Common myeloid progenitor, CD34-positive (primary cell): ENCODE results near the gene SCN9A.
"Not testable (repeated sequence)": the region's sequence is repeated elsewhere in the genome, so short reads cannot be mapped to it uniquely, and the experiment has no call there.

ENCODE experiments used
- CTCF ChIA-PET: fragments of 350-600 bp; sonication (Branson Sonifier 250); formaldehyde crosslinking; loops from one replicate; lab custom pipeline; 2021; ENCODE audit warnings: antibody characterized with exemption; lab: Charles Lee
- POLR2A ChIA-PET: fragments of 350-600 bp; sonication (Branson Sonifier 250); formaldehyde crosslinking; loops from one replicate; lab custom pipeline; 2021; ENCODE audit warnings: antibody characterized with exemption; lab: Charles Lee
- DNase-seq, 3 donors: peaks; one replicate each; pipeline versions ENCODE4 v3.0.0 to v3.0.0-alpha.2; 2013
- H3K27ac ChIP-seq, 2 experiments: 1 replicate in 1 of 2; 2 replicates in 1 of 2; pipeline ENCODE4 v1.7.0; 2013; ENCODE audit warnings: inconsistent platforms in 2 of 2, low read length in 2 of 2, mild to moderate bottlenecking in 2 of 2, low read depth in 1 of 2, moderate library complexity in 1 of 2; ENCODE audit not compliant: severe bottlenecking in 2 of 2, insufficient read depth in 1 of 2, poor library complexity in 1 of 2
- H3K27me3 ChIP-seq, 5 experiments: replicated peaks in 2 of 5; 1 replicate in 3 of 5; 2 replicates in 2 of 5; pipeline versions ENCODE4 v1.6.1 to v1.7.0; 2013; ENCODE audit warnings: low read length in 4 of 5, mild to moderate bottlenecking in 2 of 5, moderate library complexity in 2 of 5, inconsistent platforms in 1 of 5; ENCODE audit not compliant: insufficient read depth in 5 of 5, control insufficient read depth in 4 of 5
- H3K36me3 ChIP-seq, 4 experiments: 1 replicate in 2 of 4; 2 replicates in 2 of 4; pipeline versions ENCODE4 v1.6.1 to v1.7.0; 2013; ENCODE audit warnings: low read length in 3 of 4, control low read depth in 1 of 4, mild to moderate bottlenecking in 1 of 4; ENCODE audit not compliant: control insufficient read depth in 4 of 4, insufficient read depth in 4 of 4
- H3K4me1 ChIP-seq, 4 experiments: 1 replicate in 3 of 4; 2 replicates in 1 of 4; pipeline versions ENCODE4 v1.6.1 to v1.7.1; 2013; ENCODE audit warnings: low read length in 3 of 4, mild to moderate bottlenecking in 3 of 4, control low read depth in 1 of 4, inconsistent platforms in 1 of 4, moderate library complexity in 1 of 4; ENCODE audit not compliant: control insufficient read depth in 4 of 4, insufficient read depth in 4 of 4; ENCODE audit errors: control extremely low read depth in 1 of 4
- H3K4me3 ChIP-seq, 7 experiments: 1 replicate in 4 of 7; 2 replicates in 3 of 7; pipeline versions ENCODE4 v1.5.1 to v1.7.0; 2013; ENCODE audit warnings: mild to moderate bottlenecking in 7 of 7, low read length in 6 of 7, moderate library complexity in 6 of 7, inconsistent platforms in 2 of 7, low read depth in 2 of 7, control low read depth in 1 of 7; ENCODE audit not compliant: insufficient read depth in 4 of 7, control insufficient read depth in 1 of 7; ENCODE audit errors: extremely low read depth in 1 of 7
- H3K9me3 ChIP-seq, 5 experiments: 1 replicate in 4 of 5; 2 replicates in 1 of 5; pipeline versions ENCODE4 v1.6.1 to v1.7.1; 2013; ENCODE audit warnings: low read length in 4 of 5, mild to moderate bottlenecking in 2 of 5, inconsistent platforms in 1 of 5, low read depth in 1 of 5, moderate library complexity in 1 of 5; ENCODE audit not compliant: control insufficient read depth in 4 of 5, insufficient read depth in 2 of 5; ENCODE audit errors: control extremely low read depth in 1 of 5
- WGBS: methylation state at CpG from one replicate; pipeline ENCODE4 v1.1.5; 2013; ENCODE audit not compliant: insufficient coverage; 5-methylcytosine and 5-hydroxymethylcytosine counted together

The SCN9A gene

DNA sequence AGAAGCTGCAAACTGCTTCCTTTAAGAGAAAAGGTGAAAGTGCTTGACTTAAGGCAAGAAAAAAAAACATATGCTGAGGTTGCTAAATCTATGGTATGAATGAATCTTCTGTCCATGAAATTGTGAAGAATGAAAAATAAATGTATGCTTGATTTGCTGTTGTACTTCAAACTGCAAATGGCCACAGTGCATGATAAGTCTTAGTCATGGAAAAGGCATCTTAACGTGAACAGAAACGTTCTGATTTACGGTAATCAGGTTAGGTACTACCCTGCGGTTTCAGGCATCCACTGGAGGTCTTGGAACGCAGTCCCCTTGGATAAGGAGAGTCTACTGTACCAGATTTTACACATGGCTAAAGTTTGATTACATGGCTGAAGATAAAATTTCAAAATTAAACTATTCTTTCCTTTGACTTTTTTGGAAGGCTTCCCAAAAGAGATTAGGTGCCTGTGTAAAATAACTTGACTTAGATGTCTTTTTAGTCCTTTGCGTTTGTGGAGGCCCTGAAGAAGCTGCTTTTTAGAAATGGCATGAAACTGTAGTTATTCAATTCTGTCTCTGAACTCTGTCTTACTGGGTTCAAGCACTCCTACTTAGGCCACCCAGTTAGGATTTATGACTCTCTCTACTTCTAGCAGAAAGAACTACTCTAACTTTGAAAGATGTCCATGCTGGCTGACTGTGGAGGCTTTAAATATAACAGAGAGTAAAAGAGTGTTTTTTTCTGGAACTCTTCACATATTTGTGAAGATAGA is 35.9 kb upstream of the SCN9A start:
- H3K36me3 ChIP-seq, result no peaks in the 10 kb centered on the region
- POLR2A ChIA-PET, result no interaction called here
- no peak overlapping the region for H3K4me3 ChIP-seq
- H3K4me1 ChIP-seq, result peaks cover 0 to 3% (median 0%) of the 10 kb centered on the region in 4 experiments
- 100% methylated on average over 4 of the region's 6 CpGs for WGBS
- no peaks in the 10 kb centered on the region for H3K9me3 ChIP-seq
- H3K27ac ChIP-seq, result no peak overlapping the region
- DNase-seq, result no peak
- no peaks in the 10 kb centered on the region for H3K27me3 ChIP-seq
- CTCF ChIA-PET, result interaction anchor here (0.7 kb wide), 1 partner anchor 26 kb away, joined by 3 read pairs; no protein-coding TSS in a partner anchor

- H3K4me1 ChIP-seq, result peaks cover 0 to 3% (median 0%) of the 10 kb centered on the region in 4 experiments
- H3K4me3 ChIP-seq, result no peak overlapping the region
- CTCF ChIA-PET, result interaction anchor here (0.7 kb wide), 2 partner anchors 26 to 280 kb away, joined by 3 read pairs; no protein-coding TSS in a partner anchor
- no peak overlapping the region for H3K27ac ChIP-seq
- H3K27me3 ChIP-seq, result no peaks in the 10 kb centered on the region
- no peak for DNase-seq
- POLR2A ChIA-PET, result no interaction called here
- 100% methylated on average over 2 of the region's 7 CpGs for WGBS
- no peaks in the 10 kb centered on the region for H3K9me3 ChIP-seq
- no peaks in the 10 kb centered on the region for H3K36me3 ChIP-seq
These were observed 35.2 kb upstream of the SCN9A start for GRCh38 chr2:166410828-166411472.

- DNase-seq, result peak in 2 of 3 donors; percentile 6 to 24
- H3K9me3 ChIP-seq, H3K27me3 ChIP-seq, H3K27ac ChIP-seq, H3K4me3 ChIP-seq, H3K4me1 ChIP-seq, H3K36me3 ChIP-seq, POLR2A ChIA-PET: not testable (repeated sequence)
- CTCF ChIA-PET, result interaction anchor here (1.0 kb wide), 1 partner anchor 10 kb away, joined by 4 read pairs; no protein-coding TSS in a partner anchor
- WGBS, result no CpG with 5 or more reads among the region's 2 CpGs
These were observed 32.0 kb upstream of the SCN9A start for GRCh38 chr2:166407746-166408145.

GRCh38 chr2:166406374-166406773 is 30.6 kb upstream of the SCN9A start:
- WGBS, result 100% methylated on average over 2 of the region's 3 CpGs

DNA sequence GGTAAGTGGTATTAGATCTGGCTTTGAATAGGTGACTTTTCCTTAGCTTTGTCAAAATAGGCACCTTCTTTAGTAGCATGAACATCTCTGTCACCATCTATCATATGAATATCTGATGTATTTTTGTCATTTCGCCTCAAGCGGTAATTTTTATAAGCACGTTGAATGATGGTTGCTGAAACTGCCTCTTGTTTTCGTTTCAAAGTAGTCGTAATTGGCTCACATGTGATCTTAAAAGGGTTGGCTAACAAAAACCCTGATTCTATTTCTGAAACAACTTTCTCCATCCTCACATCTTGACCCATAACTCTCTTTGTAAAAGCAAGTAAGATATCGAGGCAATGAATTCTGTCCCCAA is 29.8 kb upstream of the SCN9A start:
- H3K4me1 ChIP-seq, result peaks cover 0 to 3% (median 0%) of the 10 kb centered on the region in 4 experiments
- CTCF ChIA-PET, result no interaction called here
- no peak for DNase-seq
- H3K4me3 ChIP-seq, result no peak overlapping the region
- POLR2A ChIA-PET, result no interaction called here
- no peaks in the 10 kb centered on the region for H3K27me3 ChIP-seq
- 94% methylated on average over 6 of the region's 6 CpGs for whole genome bisulfite sequencing
- no peaks in the 10 kb centered on the region for H3K9me3 ChIP-seq
- H3K36me3 ChIP-seq, result no peaks in the 10 kb centered on the region
- no peak overlapping the region for H3K27ac ChIP-seq

More at GRCh38 chr2:166406374-166406773, 30.6 kb upstream of the SCN9A start:
- Histone ChIP-seq H3K4me3 (no peak overlapping the region), H3K36me3 (no peaks in the 10 kb centered on the region), H3K27ac (no peak overlapping the region), H3K27me3 (no peaks in the 10 kb centered on the region), H3K9me3 (no peaks in the 10 kb centered on the region), H3K4me1 (peaks cover 0 to 3% (median 0%) of the 10 kb centered on the region in 4 experiments)
- POLR2A ChIA-PET, result no interaction called here
- CTCF ChIA-PET, result interaction anchor here (1.2 kb wide), 1 partner anchor 62 kb away, joined by 3 read pairs; no protein-coding TSS in a partner anchor
- no peak for DNase-seq

DNA sequence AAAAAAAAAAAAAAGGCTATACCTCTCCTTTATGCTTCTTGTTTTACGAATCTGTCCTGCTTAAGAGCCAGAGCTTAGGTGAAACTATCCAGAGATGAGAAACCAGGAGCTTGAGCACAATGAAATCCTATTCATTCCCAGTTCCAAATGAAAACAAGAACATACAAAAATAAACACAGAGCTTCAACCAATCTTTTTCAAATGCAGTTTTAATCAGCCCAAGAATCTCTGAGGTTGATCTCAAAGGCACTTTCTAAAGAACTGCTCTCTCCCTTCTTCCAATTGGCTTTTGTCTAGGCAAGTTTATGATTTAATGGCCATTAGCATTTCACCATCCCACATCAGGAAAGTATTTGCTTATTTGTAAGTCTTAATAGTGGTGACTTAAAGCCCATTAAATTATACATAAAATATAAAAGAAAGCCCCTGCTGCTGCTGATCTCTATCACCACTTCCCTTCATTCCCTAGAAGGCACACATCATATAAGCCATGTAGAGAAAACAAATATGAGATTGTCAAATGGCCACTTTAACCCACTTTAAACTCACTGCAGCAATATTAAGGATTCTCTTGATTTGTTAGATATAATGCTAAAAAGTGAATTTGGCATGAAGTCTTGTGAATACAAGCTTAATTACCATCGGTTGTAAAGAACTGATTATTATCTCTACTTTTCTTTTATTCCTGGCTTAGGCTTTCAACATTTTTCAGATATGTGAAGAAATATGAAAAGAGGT is 29.3 kb upstream of the SCN9A start:
- DNase-seq, result no peak
- 60% methylated on average over 1 of the region's 2 CpGs for WGBS
- peaks cover 0 to 3% (median 0%) of the 10 kb centered on the region in 4 experiments for H3K4me1 ChIP-seq
- CTCF ChIA-PET, result interaction anchor here (1.0 kb wide), 1 partner anchor 12 kb away, joined by 3 read pairs; no protein-coding TSS in a partner anchor
- no peaks in the 10 kb centered on the region for H3K36me3 ChIP-seq
- no peaks in the 10 kb centered on the region for H3K27me3 ChIP-seq
- POLR2A ChIA-PET, result no interaction called here
- H3K4me3 ChIP-seq, result no peak overlapping the region
- no peak overlapping the region for H3K27ac ChIP-seq
- H3K9me3 ChIP-seq, result no peaks in the 10 kb centered on the region
